Measurements from ENCODE around the gene FFAR2. TPM values are rescaled to one million over a fixed set of nuclear protein-coding genes. Genes with fewer than 3 reads are reported as not detected.

Gene FFAR2
- total RNA-seq, 1 donor from 2014 or later = 2.6 TPM

GRCh38 chr19:35435896-35436295, 12.2 kb upstream of the FFAR2 start:
- peak overlapping the region; percentile 49 for H3K27ac ChIP-seq
- H3K4me3 ChIP-seq = no peak overlapping the region
- H3K4me1 ChIP-seq = peaks cover 43% of the 10 kb centered on the region
- no peaks in the 10 kb centered on the region for H3K27me3 ChIP-seq
- DNase-seq (no peak), ATAC-seq (no peak)
- no peaks in the 10 kb centered on the region for H3K36me3 ChIP-seq
- intact Hi-C loops (cut with DNase I) = no loop called here
- no peaks in the 10 kb centered on the region for H3K9me3 ChIP-seq
- TF ChIP-seq CTCF (IDR thresholded peaks at IDR 0.05) = no peak

- H3K4me3 ChIP-seq = no peak overlapping the region
- H3K27me3 ChIP-seq = no peaks in the 10 kb centered on the region
- peak overlapping the region; percentile 49 for H3K27ac ChIP-seq
- H3K4me1 ChIP-seq = peaks cover 49% of the 10 kb centered on the region
- intact Hi-C loops (cut with DNase I) = no loop called here
- no peak for DNase-seq
- H3K9me3 ChIP-seq = no peaks in the 10 kb centered on the region
- H3K36me3 ChIP-seq = no peaks in the 10 kb centered on the region
- TF ChIP-seq CTCF (IDR thresholded peaks at IDR 0.05) = no peak
- ATAC-seq = peak; percentile 73
These were observed 11.3 kb upstream of the FFAR2 start for GRCh38 chr19:35436477-35437405.

- DNase-seq (no peak), ATAC-seq (no peak)
- Histone ChIP-seq H3K27me3 (no peaks in the 10 kb centered on the region), H3K4me1 (peaks cover 57% of the 10 kb centered on the region), H3K27ac (no peak overlapping the region), H3K9me3 (no peaks in the 10 kb centered on the region), H3K36me3 (no peaks in the 10 kb centered on the region), H3K4me3 (no peak overlapping the region)
- no peak for TF ChIP-seq CTCF (IDR thresholded peaks at IDR 0.05)
- intact Hi-C loops (cut with DNase I) = no loop called here
These were observed 10.6 kb upstream of the FFAR2 start for GRCh38 chr19:35437406-35437951.

- Histone ChIP-seq H3K4me3 (no peak overlapping the region), H3K9me3 (no peaks in the 10 kb centered on the region), H3K27me3 (no peaks in the 10 kb centered on the region), H3K36me3 (no peaks in the 10 kb centered on the region), H3K4me1 (peaks cover 58% of the 10 kb centered on the region), H3K27ac (no peak overlapping the region)
- no peak for TF ChIP-seq CTCF (IDR thresholded peaks at IDR 0.05)
- intact Hi-C loops (cut with DNase I) = no loop called here
- ATAC-seq (no peak), DNase-seq (no peak)
These were observed 10.0 kb upstream of the FFAR2 start for GRCh38 chr19:35438096-35438495.

- TF ChIP-seq CTCF (IDR thresholded peaks at IDR 0.05) = no peak
- intact Hi-C loops (cut with DNase I) = no loop called here
- Histone ChIP-seq H3K27ac (no peak overlapping the region), H3K27me3 (no peaks in the 10 kb centered on the region), H3K9me3 (no peaks in the 10 kb centered on the region), H3K4me3 (no peak overlapping the region), H3K4me1 (peaks cover 58% of the 10 kb centered on the region), H3K36me3 (no peaks in the 10 kb centered on the region)
- DNase-seq (no peak), ATAC-seq (no peak)
These were observed 9.5 kb upstream of the FFAR2 start for GRCh38 chr19:35438527-35438926.
